IMR-90 (cell line): ENCODE measurements around the gene ACAD9. TPM values are rescaled to one million over a fixed set of nuclear protein-coding genes. Genes with fewer than 3 reads are reported as not detected.

ENCODE experiments used
- ATAC-seq: fragments of 200-7000 bp; cut with Tn5 transposase; 2 replicates; pipeline ENCODE4 v1.9.1; 2020; ENCODE audit warnings: low read depth, mild to moderate bottlenecking, moderate library complexity
- BruUV-seq: library from RNA; stranded (reverse); fragments of 400-500 nt; replicated peaks from 2 replicates; lab custom pipeline; 2021; lab: Mats Ljungman, UMichigan
- CTCF ChIA-PET: fragments of 300-600 bp; formaldehyde crosslinking; extraction: SDS; loops from one replicate; lab custom pipeline; 2021; ENCODE audit warnings: antibody characterized with exemption; lab: Yijun Ruan, JAX
- POLR2A ChIA-PET: fragments of 300-600 bp; sonication (Branson Sonifier 250); formaldehyde crosslinking; loops from one replicate; lab custom pipeline; 2022; ENCODE audit warnings: antibody characterized with exemption; ENCODE audit not compliant: unreplicated experiment; lab: Charles Lee
- DNase-seq: peaks from one replicate; pipeline ENCODE4 v3.0.0; 2013
- H2AFZ ChIP-seq: replicated peaks from 2 replicates; pipeline ENCODE3; 2013; ENCODE audit warnings: low read length, mild to moderate bottlenecking; ENCODE audit not compliant: poor library complexity
- H2AK5ac ChIP-seq: 2 replicates; pipeline ENCODE4 v1.6.1; 2013; ENCODE audit warnings: low read depth, low read length, inconsistent platforms
- H2AK9ac ChIP-seq: replicated peaks from 2 replicates; pipeline ENCODE3; 2013; ENCODE audit warnings: mild to moderate bottlenecking, low read depth, low read length, moderate library complexity; ENCODE audit not compliant: poor library complexity
- H2BK120ac ChIP-seq: 2 replicates; pipeline ENCODE4 v1.6.1; 2013; ENCODE audit warnings: low read depth, low read length, inconsistent platforms
- H2BK15ac ChIP-seq: 3 replicates; pipeline ENCODE4 v1.6.1; 2013; ENCODE audit warnings: low read depth, low read length, inconsistent platforms
- H2BK20ac ChIP-seq: 2 replicates; pipeline ENCODE4 v1.6.1; 2013; ENCODE audit warnings: low read depth, mild to moderate bottlenecking, inconsistent platforms, low read length, moderate library complexity
- H2BK5ac ChIP-seq: 2 replicates; pipeline ENCODE4 v1.6.1; 2013; ENCODE audit warnings: mild to moderate bottlenecking, low read depth, low read length, inconsistent platforms; ENCODE audit not compliant: poor library complexity, severe bottlenecking
- H3K14ac ChIP-seq: replicated peaks from 2 replicates; pipeline ENCODE4 v1.6.1; 2013; ENCODE audit warnings: low read depth, low read length, inconsistent platforms
- H3K18ac ChIP-seq: 2 replicates; pipeline ENCODE4 v1.6.1; 2013; ENCODE audit warnings: low read depth, low read length, control low read depth
- H3K23ac ChIP-seq: 2 replicates; pipeline ENCODE4 v1.6.1; 2013; ENCODE audit warnings: low read depth, low read length, inconsistent platforms
- H3K27ac ChIP-seq: 2 replicates; pipeline ENCODE4 v1.5.1; 2013; ENCODE audit warnings: mild to moderate bottlenecking, control low read depth, low read length; ENCODE audit not compliant: insufficient read depth
- H3K27me3 ChIP-seq: 2 replicates; pipeline ENCODE4 v1.6.1; 2013; ENCODE audit warnings: low read length; ENCODE audit not compliant: control insufficient read depth, insufficient read depth
- H3K36me3 ChIP-seq: 2 replicates; pipeline ENCODE4 v1.6.1; 2013; ENCODE audit warnings: low read length, mixed read lengths; ENCODE audit not compliant: control insufficient read depth, insufficient read depth
- H3K4ac ChIP-seq: 2 replicates; pipeline ENCODE4 v1.6.1; 2013; ENCODE audit warnings: low read depth, low read length, inconsistent platforms
- H3K4me1 ChIP-seq: 2 replicates; pipeline ENCODE4 v1.6.1; 2013; ENCODE audit warnings: low read length, mixed read lengths; ENCODE audit not compliant: control insufficient read depth, insufficient read depth
- H3K4me2 ChIP-seq: 2 replicates; pipeline ENCODE4 v1.6.1; 2013; ENCODE audit warnings: low read depth, mild to moderate bottlenecking, control low read depth, low read length, moderate library complexity
- H3K4me3 ChIP-seq: 2 replicates; pipeline ENCODE4 v1.5.1; 2013; ENCODE audit warnings: low read depth, mild to moderate bottlenecking, control low read depth, low read length, moderate library complexity; ENCODE audit not compliant: insufficient read depth
- H3K56ac ChIP-seq: 2 replicates; pipeline ENCODE4 v1.6.1; 2013; ENCODE audit warnings: low read length, inconsistent platforms; ENCODE audit not compliant: insufficient read depth; ENCODE audit errors: extremely low read depth
- H3K79me1 ChIP-seq, 2 experiments: 2 replicates each; pipeline ENCODE4 v1.6.1; 2013; ENCODE audit warnings: low read length in 2 of 2, inconsistent platforms in 1 of 2, low read depth in 1 of 2
- H3K9ac ChIP-seq: 2 replicates; pipeline ENCODE4 v1.6.1; 2013; ENCODE audit warnings: low read depth, low read length, control low read depth
- H3K9me1 ChIP-seq: 2 replicates; pipeline ENCODE4 v1.6.1; 2013; ENCODE audit warnings: low read length, inconsistent platforms; ENCODE audit not compliant: insufficient read depth
- H3K9me3 ChIP-seq: 2 replicates; pipeline ENCODE4 v1.6.1; 2013; ENCODE audit warnings: low read length; ENCODE audit not compliant: control insufficient read depth, insufficient read depth
- H4K20me1 ChIP-seq: 2 replicates; pipeline ENCODE4 v1.6.1; 2013; ENCODE audit warnings: low read length, inconsistent platforms; ENCODE audit not compliant: insufficient read depth
- H4K5ac ChIP-seq: 2 replicates; pipeline ENCODE4 v1.6.1; 2013; ENCODE audit warnings: mild to moderate bottlenecking, low read depth, low read length, control low read depth
- H4K8ac ChIP-seq, 2 experiments: 2 replicates each; pipeline ENCODE4 v1.6.1; 2013; ENCODE audit warnings: low read depth in 2 of 2, low read length in 2 of 2, control low read depth in 1 of 2, inconsistent platforms in 1 of 2
- H4K91ac ChIP-seq: 2 replicates; pipeline ENCODE4 v1.6.1; 2013; ENCODE audit warnings: low read depth, low read length, inconsistent platforms; ENCODE audit not compliant: insufficient read depth
- BHLHE40 ChIP-seq: fragments of 150-350 bp; IDR thresholded peaks from 2 replicates; pipeline ENCODE4 v1.6.1; 2016; ENCODE audit warnings: mild to moderate bottlenecking, low read depth, low read length
- CEBPB ChIP-seq: IDR thresholded peaks from 2 replicates; pipeline ENCODE4 v1.6.1; 2012; ENCODE audit warnings: low read depth, low read length, improper control_type of control experiment
- CHD1 ChIP-seq: IDR thresholded peaks from 2 replicates; pipeline ENCODE4 v1.6.1; 2012; ENCODE audit warnings: low read depth, low read length, improper control_type of control experiment
- CTCF ChIP-seq: conservative IDR thresholded peaks from 2 replicates; pipeline ENCODE4 v1.5.1; 2012; ENCODE audit warnings: mild to moderate bottlenecking, low read depth, low read length, improper control_type of control experiment
- FOS ChIP-seq: fragments of 150-350 bp; IDR thresholded peaks from 2 replicates; pipeline ENCODE4 v1.6.1; 2016; ENCODE audit warnings: low read depth, low read length
- MAFK ChIP-seq: IDR thresholded peaks from 2 replicates; pipeline ENCODE4 v1.6.1; 2012; ENCODE audit warnings: low read depth, low read length, improper control_type of control experiment
- MAZ ChIP-seq: IDR thresholded peaks from 2 replicates; pipeline ENCODE4 v1.6.1; 2012; ENCODE audit warnings: low read depth, mild to moderate bottlenecking, low read length, improper control_type of control experiment, moderate library complexity, borderline replicate concordance
- RAD21 ChIP-seq: IDR thresholded peaks from 2 replicates; pipeline ENCODE4 v1.6.1; 2012; ENCODE audit warnings: low read length, improper control_type of control experiment
- RCOR1 ChIP-seq: IDR thresholded peaks from 2 replicates; pipeline ENCODE4 v1.6.1; 2012; ENCODE audit warnings: mild to moderate bottlenecking, low read length, improper control_type of control experiment; ENCODE audit not compliant: insufficient replicate concordance
- RFX5 ChIP-seq: IDR thresholded peaks from 2 replicates; pipeline ENCODE4 v1.8.0; 2012; ENCODE audit warnings: low read depth, mild to moderate bottlenecking, low read length, moderate library complexity
- SMC3 ChIP-seq: fragments of 150-350 bp; IDR thresholded peaks from 2 replicates; pipeline ENCODE4 v1.6.1; 2016; ENCODE audit warnings: low read depth, mild to moderate bottlenecking, antibody characterized with exemption, low read length, moderate library complexity
- USF2 ChIP-seq: fragments of 150-350 bp; IDR thresholded peaks from 2 replicates; pipeline ENCODE4 v1.6.1; 2017; ENCODE audit warnings: mild to moderate bottlenecking, antibody characterized with exemption, low read length, low read depth
- WGBS, 2 experiments: methylation state at CpG; one replicate each; pipeline versions ENCODE4 v1.1.5 to v1.1.7; 2013; ENCODE audit warnings: missing lambda C conversion rate in 2 of 2; ENCODE audit not compliant: insufficient read length in 1 of 2; ENCODE audit errors: extremely low coverage in 2 of 2; 5-methylcytosine and 5-hydroxymethylcytosine counted together
- dilution Hi-C: fragments of 300-500 bp; cut with HindIII; formaldehyde crosslinking; loops from one replicate; pipeline ENCODE4 v1.14.3; 2018; ENCODE audit warnings: low sequenced_read_pairs; ENCODE audit not compliant: unreplicated experiment
- in situ Hi-C: fragments of 300-500 bp; cut with MboI; formaldehyde crosslinking; loops from 3 replicates; pipeline ENCODE4 v1.14.3; 2019; ENCODE audit warnings: low sequenced_read_pairs, inconsistent platforms, mixed read lengths
- intact Hi-C: fragments of 100-400 bp; cut with micrococcal nuclease; formaldehyde crosslinking; loops from 2 replicates; pipeline ENCODE4 v1.10.0; 2022
- polyA plus RNA-seq, 3 experiments: library from polyadenylated mRNA; depleted of rRNA; stranded (reverse); fragments of >200 nt; gene quantifications; 2 replicates each; pipeline ENCODE4 v1.2.3, GENCODE V29; 2012; ENCODE audit warnings: low replicate concordance in 1 of 3
- total RNA-seq: library from RNA; depleted of rRNA; stranded (reverse); fragments of >200 nt; gene quantifications from 2 replicates; pipeline ENCODE4 v1.2.3, GENCODE V29; 2012

The ACAD9 gene
- total and polyA plus RNA-seq, 2 of the 4 experiments (the other 2 are of a cell fraction), result 31.2 to 41.3 TPM

GRCh38 chr3:128945041-128945877 is 65.8 kb downstream of the ACAD9 start (continued):
- no peak for TF ChIP-seq BHLHE40

- no peak overlapping the region for H2BK20ac ChIP-seq
- H3K27me3 ChIP-seq, result peaks cover 33% of the 10 kb centered on the region
- H2AFZ ChIP-seq, result no peak overlapping the region
- H4K5ac ChIP-seq, result no peak overlapping the region
- H4K91ac ChIP-seq, result no peak overlapping the region
- H3K9ac ChIP-seq, result no peak overlapping the region
- H3K23ac ChIP-seq, result no peak overlapping the region
- no peak overlapping the region for H2BK15ac ChIP-seq
- H3K4ac ChIP-seq, result no peak overlapping the region
- no peak overlapping the region for H2BK5ac ChIP-seq
- H3K56ac ChIP-seq, result no peak overlapping the region
- no peak overlapping the region for H3K27ac ChIP-seq
- no TSS peak for BruUV-seq
- no peak for DNase-seq
- intact Hi-C loops, result no loop called here
- TF ChIP-seq RCOR1 (no peak), FOS (no peak), RFX5 (no peak), CHD1 (no peak), SMC3 (no peak), CTCF (no peak), MAFK (no peak), USF2 (no peak), CEBPB (no peak), RAD21 (no peak), MAZ (no peak)
- H3K4me3 ChIP-seq, result no peak overlapping the region
- no peak overlapping the region for H2AK5ac ChIP-seq
- H4K20me1 ChIP-seq, result no peaks in the 10 kb centered on the region
- H3K18ac ChIP-seq, result no peak overlapping the region
- ChIA-PET CTCF (interaction anchor here (1.6 kb wide), 1 partner anchor 18 kb away, joined by 3 read pairs; no protein-coding TSS in a partner anchor), POLR2A (no interaction called here)
- H3K9me1 ChIP-seq, result no peaks in the 10 kb centered on the region
- no peak overlapping the region for H2BK120ac ChIP-seq
- no peaks in the 10 kb centered on the region for H3K36me3 ChIP-seq
- no peaks in the 10 kb centered on the region for H3K79me1 ChIP-seq
- no peak overlapping the region for H3K4me2 ChIP-seq
- WGBS, 2 experiments, result 71% methylated on average over 1 of the region's 3 CpGs; no CpG with 5 or more reads in 1 of the 2 experiments
- no peaks in the 10 kb centered on the region for H3K9me3 ChIP-seq
- no peak overlapping the region for H3K14ac ChIP-seq
- peaks cover 1% of the 10 kb centered on the region; the same call in 1 of the 2 replicates for H3K4me1 ChIP-seq
- no peak overlapping the region for H4K8ac ChIP-seq
- H2AK9ac ChIP-seq, result no peak overlapping the region
- ATAC-seq, result no peak
- in situ Hi-C loops, result no loop called here
- dilution Hi-C loops, result no loop called here
These were observed 66.4 kb downstream of the ACAD9 start for GRCh38 chr3:128945878-128946175.
